Activated naive CD4-positive, alpha-beta T cell treated with anti-CD3 and anti-CD28 coated beads, Interleukin-2, amount 10 ng/mL, durations not matched to agents 7 days and 5 days (primary cell): Measurements from ENCODE around the gene DNAJA4.

Experiments
- CTCF ChIA-PET: fragments of 350-600 bp; sonication (Branson Sonifier 250); formaldehyde crosslinking; loops from one replicate; lab custom pipeline; 2021; ENCODE audit warnings: antibody characterized with exemption; lab: Charles Lee
- DNase-seq: peaks from one replicate; pipeline ENCODE4 v3.0.0-alpha.2; 2020
- H3K27ac Mint-ChIP-seq: one replicate; pipeline ENCODE4 v1.8.0; 2021; ENCODE audit warnings: mild to moderate bottlenecking, moderate library complexity, mixed read lengths
- H3K27me3 Mint-ChIP-seq: one replicate; pipeline ENCODE4 v1.8.0; 2021; ENCODE audit warnings: mild to moderate bottlenecking, mixed read lengths
- H3K36me3 Mint-ChIP-seq: one replicate; pipeline ENCODE4 v1.8.0; 2021; ENCODE audit warnings: mixed read lengths
- H3K4me1 Mint-ChIP-seq: one replicate; pipeline ENCODE4 v1.8.0; 2021; ENCODE audit warnings: mixed read lengths
- H3K4me3 Mint-ChIP-seq: one replicate; pipeline ENCODE4 v1.8.0; 2021; ENCODE audit warnings: mild to moderate bottlenecking, moderate library complexity, mixed read lengths
- H3K9me3 Mint-ChIP-seq: one replicate; pipeline ENCODE4 v1.8.0; 2021; ENCODE audit warnings: mixed read lengths

DNAJA4 gene

GRCh38 chr15:78272776-78273175, 8.4 kb downstream of the DNAJA4 start:
- Mint-ChIP-seq H3K4me1 (peaks cover 2% of the 10 kb centered on the region), H3K27ac (no peak overlapping the region), H3K27me3 (no peaks in the 10 kb centered on the region), H3K4me3 (no peak overlapping the region), H3K36me3 (peaks cover 17% of the 10 kb centered on the region), H3K9me3 (no peaks in the 10 kb centered on the region)
- DNase-seq, result no peak
- CTCF ChIA-PET, result no interaction called here

- Mint-ChIP-seq H3K4me1 (no peaks in the 10 kb centered on the region), H3K27me3 (no peaks in the 10 kb centered on the region), H3K9me3 (no peaks in the 10 kb centered on the region), H3K27ac (no peak overlapping the region), H3K4me3 (no peak overlapping the region), H3K36me3 (peaks cover 24% of the 10 kb centered on the region)
- no peak for DNase-seq
- CTCF ChIA-PET, result no interaction called here
Measured at GRCh38 chr15:78274994-78275393, 10.6 kb downstream of the DNAJA4 start.

GRCh38 chr15:78276064-78276943, 11.9 kb downstream of the DNAJA4 start:
- no peak for DNase-seq
- CTCF ChIA-PET, result no interaction called here
- peaks cover 30% of the 10 kb centered on the region for H3K36me3 Mint-ChIP-seq
- H3K4me3 Mint-ChIP-seq, result no peak overlapping the region
- no peaks in the 10 kb centered on the region for H3K4me1 Mint-ChIP-seq
- no peaks in the 10 kb centered on the region for H3K27me3 Mint-ChIP-seq
- no peak overlapping the region for H3K27ac Mint-ChIP-seq
- no peaks in the 10 kb centered on the region for H3K9me3 Mint-ChIP-seq

- Mint-ChIP-seq H3K36me3 (peaks cover 33% of the 10 kb centered on the region), H3K9me3 (no peaks in the 10 kb centered on the region), H3K4me1 (no peaks in the 10 kb centered on the region), H3K4me3 (no peak overlapping the region), H3K27ac (no peak overlapping the region), H3K27me3 (no peaks in the 10 kb centered on the region)
- CTCF ChIA-PET, result interaction anchor here (2.0 kb wide), 1 partner anchor 15 kb away, joined by 5 read pairs; no protein-coding TSS in a partner anchor
- no peak for DNase-seq
Measured at GRCh38 chr15:78280319-78281072, 16.1 kb downstream of the DNAJA4 start.

- H3K36me3 Mint-ChIP-seq, result peaks cover 43% of the 10 kb centered on the region
- no peak overlapping the region for H3K4me3 Mint-ChIP-seq
- no peak for DNase-seq
- H3K27ac Mint-ChIP-seq, result no peak overlapping the region
- CTCF ChIA-PET, result interaction anchor here (1.0 to 2.0 kb wide), 4 partner anchors 13 to 159 kb away, joined by 3 to 5 read pairs (median 4); no protein-coding TSS in a partner anchor
- H3K9me3 Mint-ChIP-seq, result no peaks in the 10 kb centered on the region
- H3K27me3 Mint-ChIP-seq, result no peaks in the 10 kb centered on the region
- no peaks in the 10 kb centered on the region for H3K4me1 Mint-ChIP-seq
Measured at GRCh38 chr15:78282324-78282723, 18.0 kb downstream of the DNAJA4 start.

GRCh38 chr15:78284758-78285157, 20.4 kb downstream of the DNAJA4 start:
- no peaks in the 10 kb centered on the region for H3K9me3 Mint-ChIP-seq
- no peak overlapping the region for H3K27ac Mint-ChIP-seq
- no peak overlapping the region for H3K4me3 Mint-ChIP-seq
- CTCF ChIA-PET, result interaction anchor here (0.5 kb wide), 1 partner anchor 172 kb away, joined by 3 read pairs; no protein-coding TSS in a partner anchor
- no peaks in the 10 kb centered on the region for H3K27me3 Mint-ChIP-seq
- DNase-seq, result no peak
- no peaks in the 10 kb centered on the region for H3K4me1 Mint-ChIP-seq
- peaks cover 39% of the 10 kb centered on the region for H3K36me3 Mint-ChIP-seq

GRCh38 chr15:78290222-78290621, 25.9 kb downstream of the DNAJA4 start:
- no peaks in the 10 kb centered on the region for H3K9me3 Mint-ChIP-seq
- peak overlapping the region; percentile 1 for H3K27ac Mint-ChIP-seq
- no peaks in the 10 kb centered on the region for H3K27me3 Mint-ChIP-seq
- H3K36me3 Mint-ChIP-seq, result peaks cover 24% of the 10 kb centered on the region
- no peak overlapping the region for H3K4me3 Mint-ChIP-seq
- DNase-seq, result no peak
- CTCF ChIA-PET, result interaction anchor here (1.1 kb wide), 1 partner anchor 25 kb away, joined by 3 read pairs; no protein-coding TSS in a partner anchor
- no peaks in the 10 kb centered on the region for H3K4me1 Mint-ChIP-seq

GRCh38 chr15:78291052-78291451, 26.7 kb downstream of the DNAJA4 start:
- H3K36me3 Mint-ChIP-seq, result peaks cover 20% of the 10 kb centered on the region
- H3K27ac Mint-ChIP-seq, result no peak overlapping the region
- H3K27me3 Mint-ChIP-seq, result no peaks in the 10 kb centered on the region
- no peak overlapping the region for H3K4me3 Mint-ChIP-seq
- no peaks in the 10 kb centered on the region for H3K4me1 Mint-ChIP-seq
- CTCF ChIA-PET, result no interaction called here
- DNase-seq, result no peak
- H3K9me3 Mint-ChIP-seq, result no peaks in the 10 kb centered on the region

- Mint-ChIP-seq H3K27ac (no peak overlapping the region), H3K4me3 (no peak overlapping the region), H3K36me3 (peaks cover 13% of the 10 kb centered on the region), H3K4me1 (peaks cover under 1% of the 10 kb centered on the region), H3K27me3 (no peaks in the 10 kb centered on the region), H3K9me3 (no peaks in the 10 kb centered on the region)
- CTCF ChIA-PET, result no interaction called here
- DNase-seq, result no peak
Measured at GRCh38 chr15:78291698-78292097, 27.3 kb downstream of the DNAJA4 start.

- no peaks in the 10 kb centered on the region for H3K9me3 Mint-ChIP-seq
- H3K4me1 Mint-ChIP-seq, result peaks cover 5% of the 10 kb centered on the region
- CTCF ChIA-PET, result interaction anchor here (0.6 kb wide), 1 partner anchor 326 kb away, joined by 3 read pairs; no protein-coding TSS in a partner anchor
- no peak for DNase-seq
- no peaks in the 10 kb centered on the region for H3K27me3 Mint-ChIP-seq
- no peak overlapping the region for H3K27ac Mint-ChIP-seq
- H3K36me3 Mint-ChIP-seq, result peaks cover 13% of the 10 kb centered on the region
- H3K4me3 Mint-ChIP-seq, result no peak overlapping the region
Measured at GRCh38 chr15:78292219-78292618, 27.9 kb downstream of the DNAJA4 start.

GRCh38 chr15:78299101-78299930, 35.0 kb downstream of the DNAJA4 start, which contains the start of gene SKIC8:
Gene SKIC8, minus strand, starts transcription at chr15:78299609. Its CDS starts 3,923 bp downstream, at chr15:78295686.
- Mint-ChIP-seq H3K4me1 (peaks cover 35% of the 10 kb centered on the region), H3K4me3 (peak within 1 kb of the TSS; percentile 95), H3K27me3 (peaks cover 20% of the 10 kb centered on the region), H3K27ac (peak within 1 kb of the TSS; percentile 92), H3K36me3 (peaks cover 7% of the 10 kb centered on the region), H3K9me3 (no peaks in the 10 kb centered on the region)
- peak; percentile 94 for DNase-seq
- CTCF ChIA-PET, result interaction anchor here (0.9 to 1.6 kb wide), 4 partner anchors 9 to 441 kb away, joined by 3 to 4 read pairs (median 3); no protein-coding TSS in a partner anchor

- Mint-ChIP-seq H3K4me3 (peak overlapping the region; percentile 1), H3K36me3 (peaks cover 4% of the 10 kb centered on the region), H3K4me1 (peaks cover 35% of the 10 kb centered on the region), H3K27me3 (peaks cover 27% of the 10 kb centered on the region), H3K9me3 (no peaks in the 10 kb centered on the region), H3K27ac (no peak overlapping the region)
- DNase-seq, result no peak
- CTCF ChIA-PET, result interaction anchor here (0.8 to 1.1 kb wide), 3 partner anchors 11 to 188 kb away, joined by 3 to 4 read pairs (median 3); no protein-coding TSS in a partner anchor
Measured at GRCh38 chr15:78301326-78301725, 37.0 kb downstream of the DNAJA4 start.

GRCh38 chr15:78301828-78302227, 37.5 kb downstream of the DNAJA4 start:
- H3K27me3 Mint-ChIP-seq, result peaks cover 32% of the 10 kb centered on the region
- CTCF ChIA-PET, result interaction anchor here (0.9 to 1.1 kb wide), 2 partner anchors 10 to 121 kb away, joined by 3 to 4 read pairs; no protein-coding TSS in a partner anchor
- H3K4me1 Mint-ChIP-seq, result peaks cover 34% of the 10 kb centered on the region
- H3K9me3 Mint-ChIP-seq, result no peaks in the 10 kb centered on the region
- peaks cover 4% of the 10 kb centered on the region for H3K36me3 Mint-ChIP-seq
- DNase-seq, result no peak
- no peak overlapping the region for H3K27ac Mint-ChIP-seq
- peak overlapping the region; percentile 1 for H3K4me3 Mint-ChIP-seq
